T follicular helper cell (primary cell): Measurements from ENCODE around the gene DHRS3.
"Not testable (repeated sequence)": the region's sequence is repeated elsewhere in the genome, so short reads cannot be mapped to it uniquely, and the experiment has no call there.

Experiments
- DNase-seq: peaks from one replicate; pipeline ENCODE4 v3.0.0-alpha.2; 2020; ENCODE audit warnings: low read depth

Gene DHRS3

GRCh38 chr1:12578860-12579422 is 39.1 kb downstream of the DHRS3 start:
- no peak for DNase-seq

GRCh38 chr1:12577020-12577419 is 41.0 kb downstream of the DHRS3 start:
- DNase-seq, result no peak

GRCh38 chr1:12574757-12575139 is 43.3 kb downstream of the DHRS3 start:
- DNase-seq, result no peak

- DNase-seq, result no peak
Observed at GRCh38 chr1:12573015-12573825, 44.8 kb downstream of the DHRS3 start.

GRCh38 chr1:12572522-12572921 is 45.5 kb downstream of the DHRS3 start:
- DNase-seq, result no peak

DNA sequence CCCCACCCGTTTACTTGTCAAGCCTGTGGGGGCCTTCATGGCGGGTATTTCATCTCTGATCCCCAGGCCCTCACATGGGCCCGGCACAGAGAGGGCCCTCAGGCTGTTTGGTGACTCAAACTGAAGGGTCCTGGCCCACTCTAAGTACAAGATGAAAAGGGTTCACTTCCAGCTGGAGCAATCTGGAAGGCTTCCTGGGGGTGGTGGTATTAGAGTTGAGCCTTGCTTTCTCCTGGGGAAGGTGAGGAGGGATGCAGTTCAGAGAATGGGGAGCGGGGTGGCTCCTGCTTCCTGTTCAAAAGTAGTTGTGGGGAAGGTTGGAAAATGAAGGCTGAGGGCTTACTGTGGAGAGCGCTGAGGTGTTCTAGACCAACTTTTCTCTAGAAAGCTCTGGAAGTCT is 47.7 kb downstream of the DHRS3 start:
- DNase-seq, result no peak

DNA sequence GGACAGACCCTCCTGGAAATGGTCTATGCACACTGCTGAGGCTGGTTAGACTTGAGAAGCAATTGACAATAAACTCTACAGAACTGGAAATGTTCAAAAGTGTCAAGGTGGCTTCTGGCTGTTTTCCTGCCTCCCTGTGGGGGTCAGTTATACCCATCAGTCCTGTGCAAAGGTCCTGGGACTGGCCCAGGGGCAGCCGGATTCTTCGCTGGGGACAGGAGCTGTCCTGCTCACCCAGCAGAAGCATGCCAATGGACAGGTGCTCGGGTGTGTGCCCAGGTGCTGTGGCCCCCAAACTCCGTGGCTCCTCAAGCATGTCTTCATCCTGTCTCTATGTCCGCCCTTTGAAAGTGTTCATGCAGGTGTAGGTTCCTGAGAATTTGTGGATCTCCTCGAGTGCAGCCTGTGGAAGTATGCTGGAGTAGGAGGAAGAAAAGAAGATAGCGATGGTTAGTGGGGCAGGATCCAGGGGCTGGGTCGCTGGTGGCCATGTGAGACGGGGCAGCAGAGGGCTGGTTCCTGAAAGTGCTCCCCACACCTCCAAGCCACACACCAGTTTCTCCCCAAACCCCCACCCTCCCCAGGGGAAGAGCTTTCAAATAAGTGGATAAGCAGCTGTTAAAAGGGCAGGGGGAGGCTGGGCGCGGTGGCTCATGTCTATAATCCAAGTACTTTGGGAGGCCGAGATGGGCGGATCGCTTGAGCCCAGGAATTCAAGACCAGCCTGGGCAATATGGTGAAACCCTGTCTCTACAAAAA is 49.8 kb downstream of the DHRS3 start:
- DNase-seq, result no peak

DNA sequence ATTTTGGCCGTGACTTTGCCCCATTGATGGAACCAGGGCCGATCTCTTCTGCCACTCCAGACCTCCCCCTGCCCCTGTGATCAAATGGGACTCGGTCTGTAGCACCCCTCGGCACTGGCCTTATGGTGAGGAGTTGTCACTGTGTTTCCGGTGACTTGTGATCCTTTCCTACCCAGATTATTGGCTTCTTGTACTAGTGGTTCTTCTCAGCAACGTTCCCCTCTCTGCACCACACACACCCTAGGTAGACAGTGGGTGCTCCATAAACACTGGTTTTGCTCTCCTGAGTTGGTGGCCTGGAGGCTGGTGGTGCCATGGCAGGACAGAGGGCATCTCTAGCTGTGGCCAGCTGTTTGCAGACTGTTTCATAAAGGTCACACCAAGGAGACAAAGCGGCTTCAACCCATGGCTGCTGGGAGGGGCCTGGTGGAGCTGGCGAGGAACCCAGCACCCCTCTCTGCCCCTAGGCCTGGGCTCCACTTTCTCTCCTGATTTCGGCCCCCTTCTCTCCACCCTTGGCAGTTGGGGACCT is 50.7 kb downstream of the DHRS3 start:
- no peak for DNase-seq

DNA sequence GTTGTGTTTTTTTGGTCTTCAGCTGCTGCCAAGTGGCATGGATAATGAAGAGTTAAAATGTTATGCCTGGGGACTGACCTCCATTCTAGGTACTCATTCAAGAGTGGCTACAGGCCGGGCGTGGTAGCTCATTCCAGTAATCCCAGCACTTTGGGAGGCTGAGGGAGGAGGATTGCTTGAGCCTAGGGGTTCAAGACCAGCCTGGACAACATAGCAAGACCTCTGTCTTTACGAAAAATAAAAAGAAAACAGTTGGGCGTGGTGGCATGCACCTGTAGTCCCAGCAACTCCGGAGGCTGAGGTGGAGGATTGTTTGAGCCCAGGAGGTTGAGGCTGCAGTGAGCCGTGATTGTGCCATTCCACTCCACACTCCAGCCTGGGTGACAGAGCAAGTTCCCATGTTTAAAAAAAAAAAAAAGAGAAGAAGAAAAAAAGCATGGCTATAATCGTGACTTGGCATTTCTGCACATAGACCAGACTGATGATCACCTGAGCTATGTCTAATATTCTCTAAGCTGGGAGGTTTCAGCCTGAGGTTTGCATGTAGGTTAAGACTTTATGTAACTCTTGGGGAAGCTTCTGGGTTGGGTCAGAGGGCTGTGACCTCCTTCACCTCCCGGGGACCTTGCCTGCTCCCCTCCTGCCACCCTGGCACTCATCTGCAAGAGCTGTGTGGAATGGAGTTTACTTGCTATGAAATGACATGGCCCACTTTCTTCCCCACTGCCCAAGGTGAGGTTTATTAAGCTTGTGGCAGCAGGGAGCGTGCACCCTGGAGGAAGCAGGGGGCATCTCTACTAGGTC is 51.3 kb downstream of the DHRS3 start:
- DNase-seq, result no peak

DNA sequence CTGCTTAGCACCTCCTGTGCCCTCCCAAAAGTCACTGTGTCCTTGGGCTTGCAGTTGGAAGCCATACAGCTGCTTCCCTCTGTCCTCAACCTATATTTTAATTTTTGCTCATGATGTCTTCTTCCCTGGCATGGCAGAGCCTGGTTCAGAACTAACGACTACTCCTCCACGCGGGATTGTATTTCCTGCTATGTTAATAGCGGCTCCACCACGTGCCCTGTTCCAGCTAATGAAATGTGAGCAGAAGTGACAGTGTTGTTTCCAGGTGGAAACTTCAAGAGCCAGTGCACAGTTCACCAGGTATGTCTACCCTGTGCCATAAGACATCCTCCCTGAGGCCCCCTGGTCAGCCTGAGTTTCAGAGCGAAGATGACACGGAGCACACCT is 52.1 kb downstream of the DHRS3 start:
- no peak for DNase-seq

GRCh38 chr1:12565094-12565965 is 52.7 kb downstream of the DHRS3 start:
- DNase-seq, result no peak

DNA sequence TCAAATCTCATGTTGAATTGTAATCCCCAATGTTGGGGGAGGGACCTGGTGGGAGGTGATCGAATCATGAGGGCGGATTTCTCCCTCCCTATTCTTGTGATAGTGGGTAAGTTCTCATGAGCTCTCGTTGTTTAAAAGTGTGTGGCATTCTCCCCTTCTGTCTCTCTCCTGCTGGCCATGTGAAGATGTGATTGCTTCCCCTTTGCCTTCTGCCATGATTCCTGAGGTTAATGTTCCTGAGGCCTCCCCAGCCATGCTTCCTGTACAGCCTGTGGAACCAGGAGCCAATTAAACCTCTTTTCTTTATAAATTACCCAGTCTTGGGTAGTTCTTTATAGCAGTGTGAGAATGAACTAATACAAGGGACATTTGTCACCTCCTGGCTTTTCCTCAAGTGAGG is 53.8 kb downstream of the DHRS3 start:
- not testable (repeated sequence) for DNase-seq

GRCh38 chr1:12562955-12563576 is 54.9 kb downstream of the DHRS3 start:
- no peak for DNase-seq

DNA sequence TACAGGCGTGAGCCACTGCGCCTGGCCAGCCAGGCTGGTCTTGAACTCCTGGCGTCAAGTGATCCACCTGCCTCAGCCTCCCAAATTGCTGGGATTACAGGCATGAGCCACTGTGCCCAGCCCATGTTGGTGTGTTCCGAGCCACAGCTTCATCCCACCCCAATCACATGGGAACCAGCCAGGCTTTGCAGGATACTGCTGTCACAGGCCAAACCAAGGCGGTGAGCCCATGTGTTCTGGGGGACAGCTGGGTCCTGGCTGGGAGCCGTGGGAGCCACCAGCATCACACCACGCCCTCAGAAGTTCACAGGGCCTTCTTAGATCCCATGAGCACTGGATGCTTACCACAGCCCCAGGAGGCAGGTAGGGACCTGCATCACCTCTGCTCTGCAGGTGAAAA is 56.9 kb downstream of the DHRS3 start:
- DNase-seq, result no peak

DNA sequence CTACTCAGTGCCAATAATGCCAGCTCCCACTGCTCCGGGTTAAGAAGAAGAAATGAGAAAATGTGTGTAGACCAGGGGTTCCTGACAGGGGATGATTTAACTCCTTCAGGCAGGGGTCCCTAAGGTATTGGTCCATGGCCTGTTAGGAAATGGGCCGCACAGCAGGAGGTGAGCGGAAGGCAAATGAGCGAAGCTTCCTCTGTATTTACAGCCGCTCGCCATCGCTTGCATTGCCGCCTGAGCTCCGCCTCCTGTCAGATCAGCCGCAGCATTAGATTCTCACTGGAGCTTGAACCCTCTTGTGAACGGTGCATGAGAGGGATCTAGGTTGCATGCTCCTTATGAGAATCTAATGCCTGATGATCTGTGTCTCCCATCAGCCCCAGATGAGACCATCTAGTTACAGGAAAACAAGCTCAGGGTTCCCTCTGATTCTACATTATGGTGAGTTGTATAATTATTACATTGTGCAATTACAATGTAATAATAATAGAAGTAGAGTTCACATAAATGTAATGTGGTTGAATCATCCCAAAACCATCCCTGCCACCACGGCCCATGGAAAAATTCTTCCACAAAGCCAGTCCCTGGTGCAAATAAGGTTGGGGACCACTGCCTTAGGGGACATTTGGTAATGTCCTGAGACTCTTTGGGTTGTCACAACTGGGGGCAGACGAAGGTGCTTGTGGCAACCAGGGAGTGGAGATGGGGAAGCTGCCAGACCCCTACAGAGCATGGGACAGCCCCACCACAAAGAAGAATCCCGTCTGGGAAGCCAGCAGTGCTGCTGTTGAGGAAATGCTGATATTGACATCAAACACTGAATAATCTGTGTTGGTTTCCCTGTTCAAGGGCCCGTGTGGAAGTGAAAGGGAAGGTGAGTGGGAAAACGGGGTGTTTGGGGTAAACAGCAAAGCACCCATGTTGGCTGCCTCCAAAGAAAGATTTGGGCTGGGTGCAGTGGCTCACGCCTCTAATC is 60.8 kb downstream of the DHRS3 start:
- DNase-seq, result no peak

DNA sequence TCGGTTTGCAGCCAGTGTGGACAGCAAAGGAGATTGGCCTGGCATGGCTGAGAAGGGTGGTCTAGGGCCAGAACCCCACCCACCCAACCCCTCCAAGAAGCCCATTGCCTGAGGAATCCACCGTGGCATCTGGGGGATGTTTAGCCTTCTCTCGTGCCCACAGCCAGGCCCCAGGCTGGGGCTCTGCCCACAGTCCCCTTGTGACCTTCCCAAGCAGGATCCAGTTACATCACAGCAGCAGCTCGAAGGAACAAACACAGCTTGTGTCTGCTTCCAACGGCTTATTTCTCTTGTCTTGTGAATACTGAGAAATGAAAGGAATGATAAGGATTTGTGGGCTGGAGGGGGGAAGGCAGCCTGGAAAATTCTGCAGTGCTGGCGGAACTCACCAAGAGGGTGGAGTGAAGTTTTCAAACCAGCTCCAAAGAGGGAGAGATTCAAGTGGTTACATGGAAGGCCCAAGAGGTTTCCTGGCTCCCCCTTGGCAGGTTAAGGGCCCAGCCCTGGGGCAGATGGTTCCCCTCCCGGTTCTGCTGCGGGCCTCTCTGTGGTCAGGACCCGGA is 61.6 kb downstream of the DHRS3 start:
- DNase-seq, result no peak

GRCh38 chr1:12555411-12556367 is 62.3 kb downstream of the DHRS3 start:
- DNase-seq, result no peak
